H9 (cell line): ENCODE data around the gene RFPL1. TPM values are rescaled to one million over a fixed set of nuclear protein-coding genes. Genes with fewer than 3 reads are reported as not detected.

Source experiments
- DNase-seq: peaks from one replicate; pipeline ENCODE4 v3.0.0-alpha.2; 2017
- H2AFZ ChIP-seq: one replicate; pipeline ENCODE4 v1.6.1; 2013; ENCODE audit warnings: mild to moderate bottlenecking, low read length, control low read depth, moderate library complexity
- H2AK5ac ChIP-seq: 2 replicates; pipeline ENCODE4 v1.6.1; 2013; ENCODE audit warnings: low read length, control low read depth, mixed read lengths; ENCODE audit not compliant: insufficient read length
- H2BK120ac ChIP-seq: one replicate; pipeline ENCODE4 v1.6.1; 2013; ENCODE audit warnings: low read depth, mild to moderate bottlenecking, low read length, control low read depth, inconsistent platforms; ENCODE audit not compliant: poor library complexity, severe bottlenecking
- H2BK12ac ChIP-seq: 2 replicates; pipeline ENCODE4 v1.6.1; 2013; ENCODE audit warnings: low read length, control low read depth, mixed read lengths, low read depth; ENCODE audit not compliant: insufficient read length
- H2BK15ac ChIP-seq: 2 replicates; pipeline ENCODE4 v1.6.1; 2013; ENCODE audit warnings: low read depth, low read length, control low read depth
- H2BK20ac ChIP-seq: one replicate; pipeline ENCODE4 v1.6.1; 2013; ENCODE audit warnings: low read depth, mild to moderate bottlenecking, low read length, control low read depth, inconsistent platforms; ENCODE audit not compliant: poor library complexity, severe bottlenecking
- H2BK5ac ChIP-seq: 2 replicates; pipeline ENCODE4 v1.6.1; 2013; ENCODE audit warnings: low read length, control low read depth, mixed read lengths; ENCODE audit not compliant: insufficient read length
- H3K14ac ChIP-seq: 2 replicates; pipeline ENCODE4 v1.6.1; 2013; ENCODE audit warnings: low read length, control low read depth; ENCODE audit not compliant: insufficient read depth
- H3K18ac ChIP-seq: 2 replicates; pipeline ENCODE4 v1.6.1; 2013; ENCODE audit warnings: low read depth, mild to moderate bottlenecking, mixed read lengths, low read length, control low read depth; ENCODE audit not compliant: insufficient read length
- H3K23ac ChIP-seq: 2 replicates; pipeline ENCODE4 v1.6.1; 2013; ENCODE audit warnings: low read length, control low read depth, mixed read lengths, low read depth; ENCODE audit not compliant: insufficient read length
- H3K23me2 ChIP-seq: 2 replicates; pipeline ENCODE4 v1.6.1; 2013; ENCODE audit warnings: low read depth, mild to moderate bottlenecking, mixed read lengths, low read length, control low read depth; ENCODE audit not compliant: insufficient read length, poor library complexity, severe bottlenecking
- H3K27ac ChIP-seq: 2 replicates; pipeline ENCODE4 v1.5.1; 2013; ENCODE audit warnings: low read length, control low read depth, mixed read lengths, low read depth; ENCODE audit not compliant: insufficient read length
- H3K27me3 ChIP-seq: 2 replicates; pipeline ENCODE4 v1.6.1; 2013; ENCODE audit warnings: low read length, control low read depth, inconsistent platforms; ENCODE audit not compliant: insufficient read depth
- H3K4ac ChIP-seq: 2 replicates; pipeline ENCODE4 v1.6.1; 2013; ENCODE audit warnings: low read depth, mild to moderate bottlenecking, control low read depth, inconsistent platforms, low read length, moderate library complexity
- H3K4me1 ChIP-seq: 2 replicates; pipeline ENCODE4 v1.6.1; 2013; ENCODE audit warnings: low read length, control low read depth, inconsistent platforms; ENCODE audit not compliant: insufficient read depth
- H3K4me2 ChIP-seq: 2 replicates; pipeline ENCODE4 v1.6.1; 2013; ENCODE audit warnings: low read length, control low read depth, mixed read lengths; ENCODE audit not compliant: insufficient read length, insufficient read depth
- H3K56ac ChIP-seq: 2 replicates; pipeline ENCODE4 v1.6.1; 2013; ENCODE audit warnings: low read depth, mild to moderate bottlenecking, mixed read lengths, low read length, control low read depth; ENCODE audit not compliant: insufficient read length
- H3K79me1 ChIP-seq: 2 replicates; pipeline ENCODE4 v1.6.1; 2013; ENCODE audit warnings: low read depth, mild to moderate bottlenecking, moderate library complexity, low read length, control low read depth, inconsistent platforms; ENCODE audit not compliant: insufficient read depth, poor library complexity, severe bottlenecking
- H3K79me2 ChIP-seq: 2 replicates; pipeline ENCODE4 v1.6.1; 2013; ENCODE audit warnings: low read length, control low read depth, inconsistent platforms; ENCODE audit not compliant: insufficient read depth
- H3K9ac ChIP-seq: 2 replicates; pipeline ENCODE4 v1.6.1; 2013; ENCODE audit warnings: low read length, control low read depth, mixed read lengths; ENCODE audit not compliant: insufficient read length; ENCODE audit errors: extremely low read depth
- H3K9me3 ChIP-seq: one replicate; pipeline ENCODE4 v1.6.1; 2013; ENCODE audit warnings: low read depth, low read length, inconsistent platforms; ENCODE audit not compliant: control insufficient read depth
- H3T11ph ChIP-seq: one replicate; pipeline ENCODE4 v1.6.1; 2013; ENCODE audit warnings: mild to moderate bottlenecking, low read length, control low read depth, inconsistent platforms
- H4K20me1 ChIP-seq: one replicate; pipeline ENCODE4 v1.6.1; 2013; ENCODE audit not compliant: control insufficient read depth, insufficient read length, insufficient read depth
- H4K5ac ChIP-seq: 2 replicates; pipeline ENCODE4 v1.6.1; 2013; ENCODE audit warnings: low read depth, mild to moderate bottlenecking, mixed read lengths, low read length, control low read depth; ENCODE audit not compliant: insufficient read length
- H4K8ac ChIP-seq: replicated peaks from 2 replicates; pipeline ENCODE4 v1.6.1; 2013; ENCODE audit warnings: low read length, control low read depth, mixed read lengths, low read depth; ENCODE audit not compliant: insufficient read length
- H4K91ac ChIP-seq: 2 replicates; pipeline ENCODE4 v1.6.1; 2013; ENCODE audit warnings: low read depth, mild to moderate bottlenecking, moderate library complexity, mixed read lengths, low read length, control low read depth; ENCODE audit not compliant: insufficient read length
- H3K27ac Mint-ChIP-seq, 3 experiments: 2 replicates in 2 of 3; 3 replicates in 1 of 3; pipeline ENCODE4 v1.8.0; 2020 to 2021; ENCODE audit warnings: mixed read lengths in 3 of 3, mild to moderate bottlenecking in 1 of 3, moderate library complexity in 1 of 3
- H3K27me3 Mint-ChIP-seq: 2 replicates; pipeline ENCODE4 v1.8.0; 2021; ENCODE audit warnings: low read depth, mild to moderate bottlenecking, moderate library complexity, mixed read lengths
- H3K36me3 Mint-ChIP-seq, 3 experiments: 2 replicates in 2 of 3; 3 replicates in 1 of 3; pipeline ENCODE4 v1.8.0; 2020 to 2021; ENCODE audit warnings: low read depth in 3 of 3, mixed read lengths in 3 of 3; ENCODE audit not compliant: insufficient read depth in 1 of 3
- H3K4me1 Mint-ChIP-seq, 2 experiments: 2 replicates each; pipeline ENCODE4 v1.8.0; 2020; ENCODE audit warnings: mixed read lengths in 2 of 2
- H3K4me3 Mint-ChIP-seq, 2 experiments: 2 replicates in 1 of 2; 3 replicates in 1 of 2; pipeline ENCODE4 v1.8.0; 2020 to 2021; ENCODE audit warnings: mild to moderate bottlenecking in 2 of 2, mixed read lengths in 2 of 2, moderate library complexity in 1 of 2
- H3K9me3 Mint-ChIP-seq, 2 experiments: 2 replicates in 1 of 2; 3 replicates in 1 of 2; pipeline ENCODE4 v1.8.0; 2020; ENCODE audit warnings: mild to moderate bottlenecking in 2 of 2, mixed read lengths in 2 of 2, moderate library complexity in 1 of 2
- CTCF ChIP-seq: fragments of 200-600 bp; sonication (generic); conservative IDR thresholded peaks from 3 replicates; pipeline ENCODE4 v1.8.0; 2021; ENCODE audit warnings: antibody characterized with exemption, mild to moderate bottlenecking
- WGBS: extraction: QIAGEN DNeasy Blood & Tissue Kit; methylation state at CpG from one replicate; pipeline ENCODE4 v1.1.7; 2013; ENCODE audit warnings: missing lambda C conversion rate, low lambda C conversion rate, mixed read lengths; ENCODE audit not compliant: insufficient read length; ENCODE audit errors: extremely low coverage; 5-methylcytosine and 5-hydroxymethylcytosine counted together
- total RNA-seq: library from RNA; stranded (reverse); gene quantifications from 2 replicates; pipeline ENCODE4 v1.2.1, GENCODE V29; 2021

Gene RFPL1
- total RNA-seq, 1 experiment from 2014 or later, result not detected

- H3K4me1 ChIP-seq, result no peaks in the 10 kb centered on the region
- H3K23ac ChIP-seq, result no peak overlapping the region
- H2AFZ ChIP-seq, result no peak overlapping the region
- H2BK15ac ChIP-seq, result no peak overlapping the region
- TF ChIP-seq CTCF, result no peak
- no peak overlapping the region for H2BK5ac ChIP-seq
- Mint-ChIP-seq H3K36me3 (peaks cover 0 to 5% (median 2%) of the 10 kb centered on the region in 3 experiments; a peak in 4 of 7 replicates), H3K4me1 (peaks cover 9 to 11% of the 10 kb centered on the region in 2 experiments), H3K27ac (0 out of 7 replicates have a peak overlapping the region, but pooled peaks of 1 of the 3 experiments have one; percentile 81), H3K27me3 (no peaks in the 10 kb centered on the region), H3K9me3 (no peaks in the 10 kb centered on the region), H3K4me3 (peak overlapping the region; percentile 90 to 94)
- DNase-seq, result no peak
- H3K23me2 ChIP-seq, result peaks cover 7% of the 10 kb centered on the region
- H3K18ac ChIP-seq, result no peak overlapping the region
- no peak overlapping the region for H2BK12ac ChIP-seq
- H3K4me2 ChIP-seq, result peak overlapping the region; percentile 6
- no peak overlapping the region for H2BK120ac ChIP-seq
- no peaks in the 10 kb centered on the region for H3K27me3 ChIP-seq
- H4K20me1 ChIP-seq, result no peaks in the 10 kb centered on the region
- no peak overlapping the region for H2BK20ac ChIP-seq
- H3K56ac ChIP-seq, result no peak overlapping the region
- H4K91ac ChIP-seq, result no peak overlapping the region
- no peak overlapping the region for H3K4ac ChIP-seq
- no peak overlapping the region for H2AK5ac ChIP-seq
- WGBS, result no CpG with 5 or more reads among the region's 9 CpGs
- no peaks in the 10 kb centered on the region for H3K9me3 ChIP-seq
- H3K79me2 ChIP-seq, result peaks cover 2% of the 10 kb centered on the region
- no peak overlapping the region for H3K27ac ChIP-seq
- H4K8ac ChIP-seq, result no peak overlapping the region
- H3T11ph ChIP-seq, result no peak overlapping the region
- no peak overlapping the region for H3K14ac ChIP-seq
- no peaks in the 10 kb centered on the region for H3K79me1 ChIP-seq
- H4K5ac ChIP-seq, result no peak overlapping the region
- H3K9ac ChIP-seq, result no peak overlapping the region
These were observed 49.7 kb upstream of the RFPL1 start for GRCh38 chr22:29388759-29389090.
